ENCODE data around the gene FSTL4. TPM values are rescaled to one million over a fixed set of nuclear protein-coding genes. Genes with fewer than 3 reads are reported as not detected.

FSTL4 gene
- total RNA-seq, 1 donor from 2014 or later: not detected

- ATAC-seq (no peak), DNase-seq (no peak)
- intact Hi-C loops (cut with micrococcal nuclease): no loop called here
These were observed 284.4 kb downstream of the FSTL4 start for GRCh38 chr5:133327946-133328401.

GRCh38 chr5:133326361-133326760, 286.0 kb downstream of the FSTL4 start:
- no peak for ATAC-seq
- DNase-seq: no peak
- intact Hi-C loops (cut with micrococcal nuclease): no loop called here

GRCh38 chr5:133325864-133326263, 286.5 kb downstream of the FSTL4 start:
- ATAC-seq: no peak
- intact Hi-C loops (cut with micrococcal nuclease): no loop called here

GRCh38 chr5:133324926-133325325, 287.4 kb downstream of the FSTL4 start:
- ATAC-seq (no peak), DNase-seq (no peak)
- intact Hi-C loops (cut with micrococcal nuclease): no loop called here

More at GRCh38 chr5:133325864-133326263, 286.5 kb downstream of the FSTL4 start:
- DNase-seq: no peak

- DNase-seq (peak; percentile 43), ATAC-seq (peak; percentile 71)
These were observed 288.6 kb downstream of the FSTL4 start for GRCh38 chr5:133323494-133324457.

GRCh38 chr5:133322743-133323142, 289.6 kb downstream of the FSTL4 start:
- DNase-seq: no peak
- ATAC-seq: no peak
- intact Hi-C loops (cut with micrococcal nuclease): no loop called here

More at GRCh38 chr5:133323494-133324457, 288.6 kb downstream of the FSTL4 start:
- intact Hi-C loops (cut with micrococcal nuclease): no loop called here

- DNase-seq (no peak), ATAC-seq (no peak)
- intact Hi-C loops (cut with micrococcal nuclease): no loop called here
These were observed 290.4 kb downstream of the FSTL4 start for GRCh38 chr5:133321833-133322420.

- no peak for ATAC-seq
- intact Hi-C loops (cut with micrococcal nuclease): no loop called here
- no peak for DNase-seq
These were observed 291.0 kb downstream of the FSTL4 start for GRCh38 chr5:133321286-133321832.

- ATAC-seq: no peak
- intact Hi-C loops (cut with micrococcal nuclease): no loop called here
- DNase-seq: no peak
These were observed 292.3 kb downstream of the FSTL4 start for GRCh38 chr5:133319905-133320520.

- DNase-seq (no peak), ATAC-seq (no peak)
- intact Hi-C loops (cut with micrococcal nuclease): no loop called here
These were observed 293.1 kb downstream of the FSTL4 start for GRCh38 chr5:133319244-133319643.

GRCh38 chr5:133317558-133317957, 294.8 kb downstream of the FSTL4 start:
- intact Hi-C loops (cut with micrococcal nuclease): no loop called here
- DNase-seq (no peak), ATAC-seq (no peak)

- intact Hi-C loops (cut with micrococcal nuclease): no loop called here
- ATAC-seq (no peak), DNase-seq (no peak)
These were observed 295.7 kb downstream of the FSTL4 start for GRCh38 chr5:133316346-133317343.

- ATAC-seq: no peak
- no peak for DNase-seq
- intact Hi-C loops (cut with micrococcal nuclease): no loop called here
These were observed 298.3 kb downstream of the FSTL4 start for GRCh38 chr5:133314086-133314485.

GRCh38 chr5:133311176-133311575, 301.2 kb downstream of the FSTL4 start:
- ATAC-seq (no peak), DNase-seq (no peak)
- intact Hi-C loops (cut with micrococcal nuclease): no loop called here

GRCh38 chr5:133309984-133310621, 302.2 kb downstream of the FSTL4 start:
- intact Hi-C loops (cut with micrococcal nuclease): no loop called here

GRCh38 chr5:133309166-133309795, 303.1 kb downstream of the FSTL4 start:
- no peak for DNase-seq

More at GRCh38 chr5:133309984-133310621, 302.2 kb downstream of the FSTL4 start:
- ATAC-seq (no peak), DNase-seq (no peak)

GRCh38 chr5:133307275-133307674, 305.1 kb downstream of the FSTL4 start:
- ATAC-seq (no peak), DNase-seq (no peak)
- intact Hi-C loops (cut with micrococcal nuclease): no loop called here

More at GRCh38 chr5:133309166-133309795, 303.1 kb downstream of the FSTL4 start:
- intact Hi-C loops (cut with micrococcal nuclease): no loop called here
- ATAC-seq: no peak

Data from left ventricle myocardium superior (tissue), 1 donor.